DMS 273 (cell line): ENCODE data around the gene PASK.

Source experiments
- DNase-seq: peaks from one replicate; lab custom pipeline; 2025; ENCODE audit not compliant: unreplicated experiment; lab: John Stamatoyannopoulos, UW

The PASK gene

DNA sequence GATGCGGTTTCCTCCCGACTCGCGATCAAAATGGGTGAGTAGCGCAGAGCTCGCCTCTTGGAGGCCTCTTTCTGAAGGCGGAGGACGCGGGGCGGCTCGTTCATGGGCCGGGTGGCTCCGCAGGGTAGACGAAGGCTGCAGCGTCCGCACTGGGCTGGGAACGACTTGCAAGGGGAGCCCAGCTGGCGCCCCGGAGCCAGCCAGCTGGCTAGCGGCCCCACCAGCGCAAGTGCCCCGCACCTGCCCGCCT lies 328 bp upstream of the PASK start:
- DNase-seq, result no peak

DNA sequence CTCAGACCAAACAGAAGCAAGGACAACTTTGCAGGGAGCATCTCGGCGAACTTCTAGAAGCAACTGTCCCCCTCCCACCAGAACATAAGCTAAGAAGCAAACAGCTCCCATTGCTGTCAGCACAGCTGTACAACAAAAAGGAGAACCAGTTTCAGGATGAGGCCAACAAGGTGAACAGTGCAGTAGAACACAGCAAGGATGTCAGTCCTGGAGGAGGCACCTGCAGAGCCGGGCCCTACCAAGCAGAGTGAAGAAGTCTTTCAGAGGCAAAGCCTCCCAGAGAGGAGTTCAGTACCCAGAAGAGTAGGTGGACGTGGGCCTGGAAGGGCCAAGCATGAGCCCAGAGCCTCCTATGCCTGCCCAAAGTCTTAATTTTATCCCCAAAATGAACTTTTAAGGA lies 1.0 kb downstream of the PASK start:
- DNase-seq, result no peak

DNA sequence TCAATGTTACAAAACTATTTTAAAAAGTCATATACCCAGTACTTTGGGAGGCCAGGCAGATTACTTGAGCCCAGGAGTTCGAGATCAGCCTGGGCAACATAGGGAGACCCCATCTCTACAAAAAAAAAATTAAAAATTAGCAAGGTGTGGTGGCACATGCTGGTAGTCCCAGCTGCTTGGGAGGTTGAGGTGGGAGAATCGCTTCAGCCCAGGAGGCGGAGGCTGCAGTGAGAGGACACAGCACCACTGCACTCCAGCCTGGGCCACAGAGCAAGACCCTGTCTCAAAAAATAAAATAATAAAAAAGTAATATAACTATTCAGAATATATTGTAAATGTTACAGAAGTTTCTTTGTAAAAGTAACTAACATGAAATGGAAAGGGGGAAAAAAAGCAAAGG lies 1.9 kb downstream of the PASK start:
- no peak for DNase-seq

DNA sequence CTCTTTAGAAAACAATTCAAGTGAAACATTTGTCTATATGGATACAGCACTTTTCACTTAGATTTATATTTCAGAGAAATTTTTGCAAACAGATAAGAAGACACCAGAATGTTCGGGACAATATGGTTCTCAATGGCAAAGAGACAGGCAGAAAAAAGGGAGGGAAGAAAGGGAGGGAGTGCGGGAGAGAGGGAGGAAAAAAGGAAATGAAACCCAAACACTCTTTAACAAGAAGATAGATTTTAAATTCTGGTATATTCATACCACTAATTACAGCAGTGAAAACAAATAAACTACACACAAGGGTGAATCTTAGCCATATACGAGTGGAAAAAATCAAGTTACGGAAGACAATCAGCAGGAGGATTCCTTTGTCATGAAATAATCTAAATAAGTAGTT lies 3.0 kb downstream of the PASK start:
- DNase-seq, result no peak

DNA sequence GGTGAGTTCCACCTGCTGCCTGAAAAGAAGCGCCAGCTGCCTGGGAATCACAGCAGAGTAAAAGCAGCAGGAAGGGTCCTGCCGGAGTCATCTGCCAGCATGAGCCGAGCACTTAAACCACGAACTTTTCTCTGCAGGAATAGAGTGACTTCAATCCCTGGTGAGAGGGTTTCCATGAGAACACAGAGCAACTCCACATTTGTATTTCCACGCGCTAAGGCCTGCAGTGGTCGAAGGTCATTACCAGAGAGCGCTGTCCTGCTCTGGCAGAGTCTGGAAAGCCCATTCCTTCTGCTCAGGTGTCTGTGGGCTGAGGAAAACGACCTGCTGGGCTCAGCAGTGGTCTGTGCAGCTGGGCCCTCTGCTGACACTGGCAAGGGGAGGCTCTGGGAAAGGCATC lies 6.7 kb downstream of the PASK start:
- no peak for DNase-seq

DNA sequence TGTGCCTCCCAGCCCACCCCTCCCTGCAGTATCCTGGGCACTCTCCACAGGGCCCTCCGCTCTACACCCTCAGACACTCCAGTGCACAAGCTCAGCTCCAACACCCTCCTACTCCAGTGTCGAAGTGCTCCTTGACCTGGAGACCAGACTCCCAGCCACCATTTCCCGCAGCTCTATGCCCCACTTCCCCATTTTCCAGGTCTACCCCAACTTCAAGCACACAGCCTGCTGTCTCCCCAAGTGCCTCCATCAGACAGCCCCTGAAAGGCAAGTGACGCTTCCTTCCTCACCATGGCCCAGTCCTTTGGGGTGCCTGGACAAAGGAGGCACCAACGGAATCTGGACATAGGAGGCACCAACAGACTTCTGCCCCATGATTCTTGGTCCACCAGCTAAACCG lies 7.2 kb downstream of the PASK start:
- DNase-seq, result no peak

DNA sequence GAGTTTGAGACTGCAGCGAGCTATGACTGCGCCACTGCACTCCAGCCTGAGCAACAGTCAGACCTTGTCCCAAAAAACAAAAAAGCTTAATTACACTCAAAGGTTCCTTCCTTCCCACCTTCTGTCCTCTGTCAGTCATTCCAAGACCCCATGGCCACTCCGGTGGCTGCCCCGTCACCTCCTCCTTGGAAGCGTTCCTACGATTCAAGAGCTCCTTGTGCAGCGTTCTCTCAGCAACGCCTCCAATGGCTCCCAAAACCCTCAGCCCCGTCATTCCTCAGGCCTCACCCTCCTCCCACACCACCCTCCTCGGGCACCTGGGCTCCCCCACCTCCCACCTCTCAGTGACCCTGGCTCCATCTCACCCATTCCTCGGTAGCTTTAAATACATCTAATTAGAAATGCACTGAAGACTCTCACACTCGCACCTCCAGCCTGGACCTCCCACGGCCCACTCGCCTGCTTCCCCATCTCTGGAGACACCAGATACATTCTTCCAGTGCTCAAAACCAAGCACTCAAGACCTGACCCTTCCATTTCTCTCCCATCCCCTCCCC lies 8.0 kb downstream of the PASK start:
- DNase-seq, result no peak

DNA sequence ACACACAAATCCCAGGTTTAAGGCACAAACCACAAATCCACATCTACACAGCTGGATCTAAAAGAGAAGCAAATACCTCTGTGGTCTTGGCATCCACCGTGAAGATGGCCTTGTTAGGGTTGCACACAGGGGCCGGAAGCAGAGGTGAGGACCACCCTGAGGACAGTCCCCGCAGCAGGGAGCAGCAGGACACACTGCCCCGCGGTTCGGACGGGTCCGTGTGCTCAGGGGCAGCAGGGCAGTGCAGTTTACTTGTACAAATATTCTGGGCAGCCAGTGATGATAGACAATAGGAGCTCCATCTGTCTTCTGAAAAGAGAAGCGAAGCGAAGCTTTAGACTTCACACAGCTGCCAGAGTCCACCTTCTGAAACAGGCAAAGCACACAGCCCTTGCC lies 8.8 kb downstream of the PASK start:
- no peak for DNase-seq

DNA sequence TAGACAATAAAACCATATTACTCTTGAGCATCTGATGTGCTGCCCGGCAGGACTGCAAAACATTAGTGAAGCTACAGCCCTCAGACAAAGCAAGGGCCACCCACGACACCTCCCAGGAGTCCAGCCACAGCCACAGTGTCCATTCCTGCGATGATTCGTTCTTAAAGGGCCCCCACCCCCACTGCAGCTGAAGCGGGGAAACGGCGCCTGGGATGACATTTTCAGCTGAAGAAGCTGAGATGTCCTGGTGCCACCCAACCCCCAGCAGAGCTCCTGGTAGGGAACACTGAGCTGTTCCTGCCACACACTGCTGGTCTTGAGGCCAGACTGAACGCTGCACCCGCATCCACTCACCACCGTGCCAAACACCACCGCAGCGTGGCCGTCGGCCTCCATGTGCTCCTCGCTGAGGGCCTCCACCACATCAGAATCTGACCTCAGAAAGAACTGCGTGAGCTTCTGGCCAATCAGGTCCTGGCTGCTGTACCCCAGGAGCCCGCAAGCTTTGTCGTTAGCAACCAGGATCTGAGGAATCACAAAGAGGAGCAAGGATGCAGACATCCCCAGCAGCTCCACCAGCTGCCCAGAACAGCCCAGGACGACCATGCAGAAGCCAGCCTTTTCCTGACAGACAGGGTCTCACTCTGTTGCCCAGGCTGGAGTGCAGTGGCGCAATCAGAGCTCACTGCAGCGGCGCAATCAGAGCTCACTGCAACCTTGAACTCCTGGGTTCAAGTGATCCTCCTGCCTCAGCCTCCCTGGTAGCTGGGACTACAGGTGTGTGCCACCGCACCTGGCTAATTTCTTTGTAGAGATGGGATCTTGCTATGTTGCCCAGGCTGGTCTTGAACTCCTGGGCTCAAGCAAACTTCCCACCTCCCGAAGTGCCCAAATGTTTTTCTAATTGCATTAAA lies 9.5 kb downstream of the PASK start:
- DNase-seq, result no peak

DNA sequence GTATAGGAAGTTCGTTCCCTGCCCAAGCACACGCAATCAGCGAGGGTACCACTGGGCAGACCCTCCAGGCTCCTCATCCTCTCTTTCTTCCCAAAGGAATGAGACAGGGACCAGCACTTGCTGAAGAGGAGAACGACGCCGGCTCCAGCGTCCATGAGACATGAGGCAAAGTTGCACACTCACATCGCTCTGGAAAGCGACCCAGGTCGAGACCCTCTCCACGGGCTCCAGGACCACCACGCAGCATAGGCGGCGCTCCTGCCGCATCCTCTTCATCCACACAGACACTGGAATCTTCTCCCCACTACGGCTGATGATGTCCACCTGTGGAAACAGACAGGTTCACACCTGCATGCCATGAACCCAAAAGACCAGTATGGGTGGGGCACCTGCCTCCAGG lies 10.8 kb downstream of the PASK start:
- DNase-seq, result no peak

DNA sequence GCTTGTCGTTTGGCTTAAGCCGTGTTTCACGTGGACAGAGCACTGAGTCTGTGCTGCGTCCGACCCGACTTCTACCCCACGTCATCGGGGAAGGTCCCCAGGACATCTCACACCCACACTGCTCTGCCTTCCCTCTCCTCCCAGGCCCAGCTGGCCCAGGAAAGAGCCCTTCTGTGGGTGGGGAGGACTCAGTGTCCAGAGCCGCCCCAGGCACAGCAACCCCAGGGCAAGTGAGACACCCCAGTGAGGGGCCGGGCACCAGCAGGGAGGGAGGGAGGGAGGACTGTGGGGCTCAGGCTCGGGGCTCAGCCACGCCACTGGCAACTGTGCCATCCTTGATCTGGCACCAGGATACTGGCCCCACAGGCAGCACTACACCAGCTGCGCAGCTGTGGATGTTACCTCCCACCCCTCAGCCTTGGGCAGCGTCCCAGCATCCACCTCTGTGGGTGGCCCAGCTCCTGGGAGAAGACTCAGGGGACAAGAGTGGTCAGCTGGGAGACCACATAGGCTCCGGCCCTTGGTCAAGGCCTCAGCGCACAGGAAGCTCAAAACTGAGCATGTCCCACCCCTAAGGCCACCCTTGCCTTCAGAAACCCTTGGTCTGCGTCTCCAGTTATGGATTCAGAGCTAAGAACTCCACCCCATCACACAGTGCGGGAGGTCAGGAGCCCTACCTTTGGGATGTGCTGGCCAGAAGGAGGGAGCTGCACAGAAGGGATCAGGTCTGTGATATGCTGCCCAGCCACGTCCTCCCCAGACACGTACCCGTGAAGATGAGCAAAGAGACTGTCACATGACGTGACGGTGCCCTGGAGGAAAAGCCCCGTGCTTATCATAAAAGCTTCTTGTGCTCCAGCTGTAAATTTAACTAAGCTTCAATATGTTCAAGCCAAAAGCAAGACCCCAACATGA lies 11.7 kb downstream of the PASK start:
- DNase-seq, result no peak

DNA sequence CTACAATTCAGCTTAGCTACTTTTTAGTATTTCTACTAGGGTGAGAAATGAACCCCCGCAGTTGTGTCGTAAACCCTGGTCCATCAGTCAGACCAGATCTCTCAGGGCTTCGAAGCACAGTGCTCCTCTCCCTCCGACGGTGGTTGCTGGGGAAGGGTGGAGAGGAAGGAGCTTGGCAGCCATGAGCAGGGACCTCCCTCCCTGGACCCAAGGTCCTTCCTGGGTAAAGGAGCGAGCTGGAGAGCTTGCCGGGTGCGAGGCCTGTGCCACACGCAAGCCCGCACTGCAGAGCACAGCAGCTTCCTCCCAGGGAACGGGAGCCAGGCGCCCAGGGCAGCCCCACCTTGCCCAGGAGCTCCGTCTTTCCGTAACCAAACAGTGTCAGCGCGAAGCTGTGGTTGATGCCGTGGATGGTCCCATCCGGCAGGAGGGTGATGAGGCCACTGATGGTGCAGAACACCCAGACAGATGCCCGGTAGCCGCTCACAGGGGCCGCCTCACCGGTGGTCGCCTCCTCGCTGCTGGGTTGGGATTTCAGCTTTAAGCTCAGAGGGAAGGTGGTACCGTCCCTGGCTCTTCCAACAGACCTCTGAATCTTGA lies 12.5 kb downstream of the PASK start:
- DNase-seq, result no peak

DNA sequence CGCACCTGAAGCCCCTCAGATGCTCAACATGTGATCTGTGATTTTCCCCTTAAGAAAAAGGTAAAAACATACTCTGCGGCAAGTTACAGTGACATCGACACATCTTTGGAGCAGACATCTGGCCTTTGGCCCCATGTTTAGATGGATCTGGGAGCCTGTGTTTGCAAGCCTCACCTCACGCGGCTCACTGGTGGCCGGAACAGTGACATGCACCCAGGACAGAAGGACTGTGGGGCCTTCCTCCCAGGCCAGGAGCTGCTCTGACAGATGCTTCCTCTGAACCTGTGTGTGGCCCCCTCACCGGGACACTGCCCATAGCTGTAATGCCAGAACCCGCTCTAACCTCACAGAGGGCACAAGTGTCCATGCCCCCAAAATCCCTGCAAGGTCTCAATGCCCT lies 13.1 kb downstream of the PASK start:
- no peak for DNase-seq

DNA sequence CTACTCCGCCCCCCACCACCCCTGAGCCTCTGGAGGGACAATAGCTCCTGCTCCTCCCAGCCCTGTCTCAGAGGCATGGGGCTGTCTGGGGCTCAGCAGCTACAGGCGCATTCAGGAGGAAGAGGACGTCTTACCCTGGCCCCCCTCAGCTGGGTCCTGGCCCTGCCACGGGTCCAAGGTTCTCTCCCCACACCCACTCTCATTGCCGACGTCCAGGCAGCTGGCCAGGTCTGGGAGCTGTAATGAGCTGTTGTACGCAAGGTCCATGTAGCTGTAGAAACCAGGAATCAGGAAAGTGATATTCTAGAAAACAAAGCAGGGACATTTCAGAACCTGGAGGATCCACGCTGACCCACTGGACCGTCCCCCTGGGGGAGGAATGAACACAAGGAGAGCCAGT lies 13.5 kb downstream of the PASK start:
- no peak for DNase-seq

DNA sequence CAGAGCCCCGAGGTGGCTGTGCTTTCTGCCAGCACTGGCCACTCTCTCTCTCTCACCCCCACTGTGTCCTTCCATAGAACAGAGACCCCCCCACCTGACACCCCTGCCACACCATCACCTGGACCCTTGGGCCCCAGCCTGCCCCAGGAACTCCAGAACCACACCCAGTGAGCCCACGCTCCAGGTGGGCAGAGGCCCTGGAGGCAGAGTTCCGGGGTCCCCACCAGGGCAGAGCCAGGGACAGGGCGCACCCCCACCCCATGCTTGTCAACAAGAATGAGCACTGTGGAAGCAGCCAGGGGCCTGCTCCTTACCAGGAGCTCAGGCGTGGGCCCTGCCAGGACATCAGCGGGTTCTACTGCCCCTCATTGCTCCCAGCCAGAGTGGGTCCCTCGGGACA lies 14.6 kb downstream of the PASK start:
- DNase-seq, result no peak

DNA sequence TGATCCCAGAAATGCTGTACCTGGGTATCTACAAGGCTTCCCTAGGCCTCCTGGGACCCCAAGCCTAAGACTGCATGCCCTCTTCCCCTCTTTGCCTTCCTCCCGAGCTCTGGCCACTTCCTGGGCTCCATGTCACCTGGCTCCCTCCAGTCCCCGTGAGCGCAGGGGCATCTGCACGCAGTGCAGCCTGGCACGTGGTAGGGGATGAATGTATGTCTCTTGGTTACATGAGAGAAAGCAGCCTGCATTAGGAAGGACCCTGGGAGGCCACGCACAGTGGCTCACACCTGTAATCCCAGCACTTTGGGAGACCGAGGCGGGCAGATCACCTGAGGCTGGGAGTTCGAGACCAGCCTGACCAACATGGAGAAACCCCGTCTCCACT lies 15.8 kb downstream of the PASK start:
- no peak for DNase-seq

DNA sequence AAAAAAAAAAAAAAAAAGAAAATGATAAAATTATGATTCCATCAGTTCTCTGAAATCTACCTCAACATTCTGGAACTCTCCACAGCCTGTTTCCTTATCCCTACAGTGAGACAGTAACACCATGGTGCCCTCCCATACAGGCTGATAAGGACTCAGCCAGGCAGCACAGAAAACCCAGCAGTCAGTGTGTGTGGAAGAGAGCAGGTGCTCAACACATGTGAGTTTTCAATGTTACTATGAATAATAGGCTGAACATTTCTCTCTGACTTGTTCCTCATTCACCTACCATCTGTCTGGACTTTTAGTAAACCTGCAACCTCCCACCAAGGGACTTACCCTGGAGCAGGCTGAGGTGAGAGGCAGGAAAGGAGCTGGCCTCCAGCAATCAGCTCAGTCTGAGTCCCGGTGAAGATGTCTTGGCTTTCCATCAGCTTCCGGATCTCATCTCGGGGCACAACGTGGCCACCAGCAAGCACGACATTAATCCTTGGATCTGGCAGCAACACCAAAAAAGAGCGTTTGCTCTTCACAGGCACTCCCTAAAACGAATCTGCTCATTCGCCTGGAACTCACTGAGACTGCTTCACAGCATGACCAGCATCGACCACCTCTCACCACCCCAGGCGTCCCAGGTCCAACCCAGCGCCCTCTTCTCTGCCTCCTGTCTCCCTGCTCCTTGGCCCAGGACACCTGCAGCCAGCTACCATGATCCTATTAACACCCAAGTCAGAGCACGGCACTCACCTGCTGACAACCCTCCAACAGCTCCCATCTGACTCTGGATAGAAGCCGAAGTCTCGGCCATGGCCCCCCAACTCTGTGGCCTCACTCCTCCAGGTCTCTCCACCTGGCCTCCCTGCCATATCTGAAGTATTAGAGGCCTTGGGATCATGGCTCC lies 16.5 kb downstream of the PASK start:
- no peak for DNase-seq

DNA sequence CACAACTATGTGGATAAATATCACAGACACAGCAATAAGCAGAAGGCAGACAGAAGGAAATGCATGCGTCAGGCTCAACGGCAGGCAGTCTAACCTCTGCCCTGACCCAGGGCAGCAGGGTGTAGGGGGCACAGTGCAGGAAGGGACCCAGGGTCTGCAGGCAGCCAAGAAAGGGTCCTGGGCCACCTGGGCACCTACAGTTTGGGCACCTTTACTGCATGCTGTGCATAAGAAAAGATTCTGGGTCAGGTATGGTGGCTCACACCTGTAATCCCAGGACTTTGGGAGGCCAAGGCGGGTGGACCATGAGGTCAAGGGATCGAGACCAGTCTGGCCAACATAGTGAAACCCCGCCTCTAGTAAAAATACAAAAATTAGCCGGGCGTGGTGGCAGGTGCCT lies 17.7 kb downstream of the PASK start:
- DNase-seq, result no peak

DNA sequence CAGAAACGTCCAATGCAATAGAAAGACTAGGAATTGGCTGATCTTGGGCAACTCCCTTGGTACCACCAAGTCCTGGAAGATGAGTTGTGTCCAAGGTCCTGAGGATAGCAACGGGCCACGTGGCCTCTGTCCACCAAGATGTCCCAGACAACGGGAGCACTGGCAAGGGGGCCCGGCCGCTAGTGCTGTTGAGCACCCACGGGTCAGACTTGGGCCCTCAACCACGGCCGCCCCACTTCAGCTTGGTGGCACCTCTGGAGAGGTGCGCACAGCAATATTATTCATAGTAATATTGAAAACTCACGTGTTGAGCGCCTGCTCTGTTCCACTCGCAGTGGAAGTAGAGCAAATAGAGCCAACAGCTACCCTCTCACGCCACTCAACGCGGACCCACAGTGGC lies 19.0 kb downstream of the PASK start:
- DNase-seq, result no peak

DNA sequence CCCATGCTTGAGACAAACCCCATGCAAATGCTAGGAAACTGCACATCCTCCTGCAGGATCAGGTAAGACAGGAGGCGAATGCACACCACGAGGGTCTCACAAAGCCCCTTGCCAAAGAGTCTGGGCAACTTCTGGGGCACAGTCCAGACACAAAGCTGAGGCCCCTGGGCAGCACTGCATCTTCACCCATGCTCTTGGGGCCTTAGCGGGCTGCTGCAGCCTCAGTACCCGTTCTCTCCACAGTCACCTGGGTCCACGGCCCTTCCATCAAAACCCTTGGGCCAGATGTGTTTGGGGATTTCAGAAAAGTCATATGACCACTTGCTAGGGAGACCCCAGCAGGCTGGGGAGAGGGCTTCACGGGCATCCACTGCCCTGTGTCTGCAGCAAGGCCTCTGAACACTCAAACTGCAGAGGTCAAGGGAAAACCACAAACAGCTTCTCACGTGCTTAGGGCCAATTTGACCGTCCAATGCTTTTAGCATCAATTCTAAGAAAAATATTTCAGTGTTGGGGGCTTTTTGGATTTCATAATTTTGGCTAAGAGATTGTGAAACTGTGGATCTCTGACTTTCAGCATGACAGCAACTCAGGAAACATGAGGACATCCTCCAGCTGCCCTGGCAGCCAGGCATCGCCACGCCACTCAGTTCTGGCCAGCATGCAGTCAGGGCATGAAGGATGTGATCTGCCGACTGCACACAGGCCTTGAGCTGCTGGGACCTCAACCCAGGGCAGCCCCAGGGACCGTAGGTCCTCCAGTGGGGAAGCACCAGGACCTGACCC lies 20.0 kb downstream of the PASK start:
- no peak for DNase-seq
